Esophagus squamous epithelium (tissue), 5 donors: Measurements from ENCODE around the gene METTL9. TPM values are rescaled to one million over a fixed set of nuclear protein-coding genes. Genes with fewer than 3 reads are reported as not detected.
"Not testable (repeated sequence)": the region's sequence is repeated elsewhere in the genome, so short reads cannot be mapped to it uniquely, and the experiment has no call there.

ENCODE experiments used
- DNase-seq: peaks from one replicate; lab custom pipeline; 2025; lab: John Stamatoyannopoulos, UW
- H3K27ac ChIP-seq, 4 donors: fragments of 200-600 bp; sonication (generic); one replicate each; pipeline ENCODE4 v1.5.1; 2016 to 2019; ENCODE audit warnings: mild to moderate bottlenecking in 1 of 4
- H3K27me3 ChIP-seq, 4 donors: fragments of 200-600 bp; sonication (generic); 1 replicate in 3 of 4; 2 replicates in 1 of 4; pipeline versions ENCODE4 v1.5.1 to v1.6.0; 2017 to 2021; ENCODE audit warnings: antibody characterized with exemption in 1 of 4
- H3K36me3 ChIP-seq, 3 donors: fragments of 200-600 bp; sonication (generic); one replicate each; pipeline ENCODE4 v1.5.1; 2016 to 2019
- H3K4me1 ChIP-seq, 3 donors: fragments of 200-600 bp; sonication (generic); one replicate each; pipeline ENCODE4 v1.5.1; 2017 to 2019
- H3K4me3 ChIP-seq, 4 donors: fragments of 200-600 bp; sonication (generic); 1 replicate in 3 of 4; 2 replicates in 1 of 4; pipeline ENCODE4 v1.5.1; 2016 to 2019; ENCODE audit warnings: mild to moderate bottlenecking in 2 of 4, moderate library complexity in 1 of 4
- H3K9me3 ChIP-seq, 3 donors: fragments of 200-600 bp; sonication (generic); one replicate each; pipeline ENCODE4 v1.5.1; 2016 to 2019
- POLR2A ChIP-seq, 4 donors: fragments of 450-650 bp; IDR thresholded peaks; one replicate each; pipeline ENCODE4 v1.6.1; 2017; ENCODE audit warnings: antibody characterized with exemption in 4 of 4, mild to moderate bottlenecking in 4 of 4, moderate library complexity in 3 of 4
- WGBS, 2 donors: methylation state at CpG; one replicate each; pipeline ENCODE4 v1.1.5; 2018; 5-methylcytosine and 5-hydroxymethylcytosine counted together
- intact Hi-C: fragments of 100-400 bp; cut with DNase I; formaldehyde crosslinking; loops from one replicate; pipeline ENCODE4 v1.15.0; 2022
- total RNA-seq, 4 donors: library from RNA; depleted of rRNA; stranded (reverse); fragments of >200 nt; gene quantifications; one replicate each; pipeline ENCODE4 v1.1.0, GENCODE V29; 2016
- TF ChIP-seq, protein P1 (sequence below), 6 experiments: fragments of 450-650 bp in 4 of 6; fragments of 200-600 bp in 2 of 6; sonication (generic) in 2 of 6; IDR thresholded peaks; one replicate each; pipeline ENCODE4 v1.5.1; 2016 to 2019; ENCODE audit warnings: antibody characterized with exemption in 6 of 6, mild to moderate bottlenecking in 4 of 6, moderate library complexity in 4 of 6
- donor health status: DM: yes; HTN: yes; CAD: no.

The METTL9 gene
- total RNA-seq, 4 donors from 2014 or later, result 82.3 to 169 (median 140) TPM

DNA sequence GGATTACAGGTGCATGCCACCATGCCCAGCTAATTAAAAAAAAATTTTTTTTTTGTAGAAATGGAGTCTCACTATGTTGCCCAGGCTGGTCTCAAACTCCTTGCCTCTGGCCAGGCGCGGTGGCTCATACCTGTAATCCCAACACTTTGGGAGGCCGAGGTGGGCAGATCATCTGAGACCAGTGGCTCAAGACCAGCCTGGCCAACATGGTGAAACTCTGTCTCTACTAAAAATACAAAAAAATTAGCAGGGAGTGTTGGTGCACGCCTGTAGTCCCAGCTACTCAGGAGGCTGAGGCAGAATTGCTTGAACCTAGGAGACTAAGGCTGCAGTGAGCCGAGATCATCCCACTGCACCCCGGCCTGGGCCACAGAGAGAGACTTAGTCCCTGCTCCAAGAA is 19.2 kb upstream of the METTL9 start:
- not testable (repeated sequence) for H3K27ac ChIP-seq, H3K4me3 ChIP-seq, H3K9me3 ChIP-seq, DNase-seq, H3K27me3 ChIP-seq, H3K36me3 ChIP-seq
- intact Hi-C loops, result loop anchor here (5.0 kb wide), 1 partner anchor 132 kb away; no protein-coding TSS in a partner anchor
- H3K4me1 ChIP-seq, result peaks cover 0 to 12% (median 5%) of the 10 kb centered on the region in 3 donors
- WGBS, 2 donors, result 88 to 92% methylated on average over 6 of the region's 6 CpGs

DNA sequence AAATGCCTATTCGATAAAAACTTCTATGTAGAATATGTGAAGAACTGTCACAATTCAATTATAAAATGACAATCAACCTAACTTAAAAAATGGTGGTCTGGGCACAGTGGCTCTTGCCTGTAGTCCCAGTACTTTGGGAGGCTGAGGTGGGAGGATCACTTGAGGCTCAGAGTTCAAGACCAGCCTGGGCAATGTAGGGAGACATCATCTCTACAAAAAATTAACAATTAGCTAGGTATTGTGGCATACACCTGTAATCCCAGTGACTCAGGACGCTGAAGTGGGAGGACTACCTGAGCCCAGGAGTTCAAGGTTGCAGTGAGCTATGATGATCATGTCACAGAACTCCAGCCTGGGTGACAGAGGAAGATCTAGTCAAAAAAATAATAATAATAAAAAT is 18.6 kb upstream of the METTL9 start:
- WGBS, 2 donors, result 84 to 88% methylated on average over 2 of the region's 2 CpGs
- Histone ChIP-seq H3K4me3 (no peak overlapping the region), H3K27me3 (no peaks in the 10 kb centered on the region), H3K9me3 (no peaks in the 10 kb centered on the region), H3K27ac (no peak overlapping the region), H3K36me3 (no peaks in the 10 kb centered on the region), H3K4me1 (peaks cover 0 to 12% (median 5%) of the 10 kb centered on the region in 3 donors)
- no peak for TF ChIP-seq POLR2A (IDR thresholded peaks at IDR 0.05)
- TF ChIP-seq, protein P1, sequence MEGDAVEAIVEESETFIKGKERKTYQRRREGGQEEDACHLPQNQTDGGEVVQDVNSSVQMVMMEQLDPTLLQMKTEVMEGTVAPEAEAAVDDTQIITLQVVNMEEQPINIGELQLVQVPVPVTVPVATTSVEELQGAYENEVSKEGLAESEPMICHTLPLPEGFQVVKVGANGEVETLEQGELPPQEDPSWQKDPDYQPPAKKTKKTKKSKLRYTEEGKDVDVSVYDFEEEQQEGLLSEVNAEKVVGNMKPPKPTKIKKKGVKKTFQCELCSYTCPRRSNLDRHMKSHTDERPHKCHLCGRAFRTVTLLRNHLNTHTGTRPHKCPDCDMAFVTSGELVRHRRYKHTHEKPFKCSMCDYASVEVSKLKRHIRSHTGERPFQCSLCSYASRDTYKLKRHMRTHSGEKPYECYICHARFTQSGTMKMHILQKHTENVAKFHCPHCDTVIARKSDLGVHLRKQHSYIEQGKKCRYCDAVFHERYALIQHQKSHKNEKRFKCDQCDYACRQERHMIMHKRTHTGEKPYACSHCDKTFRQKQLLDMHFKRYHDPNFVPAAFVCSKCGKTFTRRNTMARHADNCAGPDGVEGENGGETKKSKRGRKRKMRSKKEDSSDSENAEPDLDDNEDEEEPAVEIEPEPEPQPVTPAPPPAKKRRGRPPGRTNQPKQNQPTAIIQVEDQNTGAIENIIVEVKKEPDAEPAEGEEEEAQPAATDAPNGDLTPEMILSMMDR (IDR thresholded peaks at IDR 0.05), result no peak
- intact Hi-C loops, result loop anchor here (5.0 kb wide), 1 partner anchor 131 kb away; no protein-coding TSS in a partner anchor
- DNase-seq, result no peak

DNA sequence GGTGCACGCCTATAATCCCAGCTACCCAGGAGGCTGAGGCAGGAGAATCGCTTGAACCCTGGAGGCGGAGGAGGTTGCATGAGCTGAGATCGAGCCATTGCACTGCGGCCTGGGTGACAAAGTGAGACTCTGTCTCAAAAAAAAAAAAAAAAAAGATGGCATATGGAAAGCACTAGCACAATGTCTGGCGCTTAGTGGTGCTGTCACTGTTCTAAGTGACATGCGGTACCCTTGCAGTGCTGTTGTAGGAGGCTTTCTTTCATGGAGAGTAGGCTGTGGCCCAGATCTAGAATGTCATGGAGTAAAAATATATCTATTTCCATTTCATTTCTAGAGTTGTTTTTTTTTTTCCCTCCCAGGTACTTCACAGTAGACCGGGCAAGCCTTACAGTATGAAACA is 14.6 kb upstream of the METTL9 start:
- Histone ChIP-seq H3K27me3 (no peaks in the 10 kb centered on the region), H3K27ac (no peak overlapping the region), H3K9me3 (no peaks in the 10 kb centered on the region), H3K4me3 (no peak overlapping the region), H3K36me3 (no peaks in the 10 kb centered on the region), H3K4me1 (peaks cover 5 to 37% (median 10%) of the 10 kb centered on the region in 3 donors)
- DNase-seq, result no peak
- intact Hi-C loops, result loop anchor here (5.0 kb wide), 2 partner anchors 52 to 127 kb away; no protein-coding TSS in a partner anchor
- TF ChIP-seq, protein P1 (IDR thresholded peaks at IDR 0.05), result no peak
- TF ChIP-seq POLR2A (IDR thresholded peaks at IDR 0.05), result no peak
- 81 to 93% methylated on average over 8 of the region's 8 CpGs for WGBS, 2 donors

DNA sequence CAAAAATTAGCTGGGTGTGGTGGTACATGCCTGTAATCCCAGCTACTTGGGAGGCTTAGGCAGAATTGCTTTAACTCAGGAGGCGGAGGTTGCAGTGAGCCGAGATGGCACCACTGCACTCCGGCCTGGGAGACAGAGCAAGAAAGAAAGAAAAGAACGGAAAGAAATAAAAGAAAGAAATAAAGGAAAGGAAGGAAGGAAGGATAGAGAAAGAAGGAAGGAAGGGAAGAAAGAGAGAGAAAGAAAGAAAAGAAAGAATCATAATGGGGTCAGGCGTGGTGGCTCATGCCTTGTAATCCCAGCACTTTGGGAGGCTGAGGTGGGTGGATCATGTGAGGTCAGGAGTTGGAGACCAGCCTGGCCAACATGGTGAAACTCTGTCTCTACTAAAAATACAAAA is 10.8 kb upstream of the METTL9 start:
- H3K4me1 ChIP-seq, result peaks cover 5 to 47% (median 10%) of the 10 kb centered on the region in 3 donors
- H3K4me3 ChIP-seq, H3K27me3 ChIP-seq, DNase-seq, H3K36me3 ChIP-seq, H3K9me3 ChIP-seq: not testable (repeated sequence)
- intact Hi-C loops, result loop anchor here (5.0 kb wide), 1 partner anchor 49 kb away; no protein-coding TSS in a partner anchor
- H3K27ac ChIP-seq, result peak overlapping the region in 3 of 4 donors; percentile 36 to 57 (median 50)
- 76 to 91% methylated on average over 5 of the region's 5 CpGs for WGBS, 2 donors

DNA sequence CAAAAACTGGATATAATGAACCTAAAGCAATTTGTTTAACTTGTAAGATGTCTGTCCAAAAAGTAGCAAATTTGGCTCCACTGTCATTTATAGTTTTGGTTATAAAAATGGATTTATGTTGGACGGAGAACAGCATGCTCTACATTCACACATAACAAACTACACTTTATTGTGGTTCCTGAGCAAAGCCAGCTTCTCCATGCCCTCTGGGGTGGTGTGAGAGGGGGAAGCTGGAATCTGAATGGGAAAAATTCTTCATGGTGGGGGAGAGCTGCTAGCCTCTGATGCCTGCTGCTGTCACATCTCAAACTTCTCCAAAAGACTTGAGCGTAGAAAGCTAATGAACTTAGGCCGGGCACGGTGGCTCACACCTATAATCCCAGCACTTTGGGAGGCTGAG is 9.8 kb upstream of the METTL9 start:
- Histone ChIP-seq H3K4me3 (no peak overlapping the region), H3K9me3 (no peaks in the 10 kb centered on the region), H3K27me3 (no peaks in the 10 kb centered on the region), H3K4me1 (peaks cover 0 to 37% (median 10%) of the 10 kb centered on the region in 3 donors), H3K27ac (no peak overlapping the region), H3K36me3 (no peaks in the 10 kb centered on the region)
- no peak for DNase-seq
- WGBS, 2 donors, result 82 to 90% methylated on average over 3 to 4 of the region's 4 CpGs
- intact Hi-C loops, result loop anchor here (5.0 kb wide), 1 partner anchor 48 kb away; no protein-coding TSS in a partner anchor
- no peak for TF ChIP-seq POLR2A (IDR thresholded peaks at IDR 0.05)
- TF ChIP-seq, protein P1 (IDR thresholded peaks at IDR 0.05), result no peak

DNA sequence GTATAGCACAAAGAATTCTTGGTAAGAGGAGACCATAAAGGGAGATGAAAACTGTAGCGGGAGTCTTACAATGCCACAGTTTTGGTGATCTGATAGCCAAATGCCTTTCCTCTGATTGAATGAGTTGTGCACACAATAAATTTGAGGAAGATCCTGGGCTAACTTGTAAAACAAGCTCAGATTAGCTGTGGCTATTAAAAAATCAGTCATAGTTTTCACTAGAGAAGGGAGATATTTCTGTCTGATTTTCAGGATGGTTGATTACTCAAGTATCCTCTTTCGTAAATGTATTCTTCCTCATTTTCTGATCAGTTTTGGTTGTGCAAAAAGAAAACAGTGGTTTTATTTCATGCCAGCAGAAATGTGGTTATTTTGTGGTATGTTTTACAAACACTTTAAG is 9.1 kb upstream of the METTL9 start:
- 56 to 59% methylated on average over 2 of the region's 2 CpGs for WGBS, 2 donors
- Histone ChIP-seq H3K4me1 (peaks cover 0 to 35% (median 10%) of the 10 kb centered on the region in 3 donors), H3K27ac (peak overlapping the region in 1 of 4 donors; percentile 14), H3K27me3 (no peaks in the 10 kb centered on the region), H3K9me3 (no peaks in the 10 kb centered on the region), H3K4me3 (no peak overlapping the region), H3K36me3 (no peaks in the 10 kb centered on the region)
- no peak for DNase-seq
- TF ChIP-seq, protein P1 (IDR thresholded peaks at IDR 0.05), result no peak
- no peak for TF ChIP-seq POLR2A (IDR thresholded peaks at IDR 0.05)
- intact Hi-C loops, result no loop called here
